ENCODE results near the gene RNF220. TPM values are rescaled to one million over a fixed set of nuclear protein-coding genes. Genes with fewer than 3 reads are reported as not detected.

Gene RNF220
- total and polyA plus RNA-seq, 7 experiments from 2014 or later, result 83.1 to 127 (median 95.9) TPM

DNA sequence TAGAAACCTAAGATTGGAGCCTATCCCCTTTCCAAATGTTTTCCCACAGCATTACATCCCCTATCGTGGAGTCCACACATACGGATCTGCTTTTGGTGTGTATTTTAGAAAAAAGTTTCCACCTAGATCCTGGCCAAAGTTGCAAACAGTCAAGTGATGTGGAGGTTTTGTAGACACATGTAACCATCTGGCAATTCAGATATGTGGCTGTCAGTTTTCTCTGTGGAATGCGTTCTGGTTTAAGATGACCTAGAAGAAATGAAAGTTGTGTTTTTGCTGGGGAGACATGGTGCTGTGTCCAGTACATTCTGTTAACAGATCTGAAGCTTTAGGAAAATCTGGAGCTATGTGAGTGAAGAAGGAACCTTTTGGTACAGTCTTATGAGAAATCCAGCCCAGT, 14.8 kb downstream of the RNF220 start:
- Histone ChIP-seq H3K9me3 (ENCODE audit: control insufficient read depth in 2 of 3, low read length in 3 of 3) (no peaks in the 10 kb centered on the region), H3K4me3 (ENCODE audit: low read length) (no peak overlapping the region), H3K36me3 (ENCODE audit: control insufficient read depth in 2 of 3, insufficient read depth in 3 of 3, low read length in 3 of 3) (no peaks in the 10 kb centered on the region), H3K27ac (ENCODE audit: low read depth, low read length) (no peak overlapping the region), H3K4me1 (ENCODE audit: control insufficient read depth in 2 of 2, insufficient read depth in 2 of 2, low read length in 2 of 2) (peaks cover 0 to 3% of the 10 kb centered on the region in 2 donors), H3K27me3 (ENCODE audit: control insufficient read depth in 2 of 2, insufficient read depth in 2 of 2, low read length in 2 of 2) (peaks cover 3 to 32% of the 10 kb centered on the region in 2 donors)
- no peak for ATAC-seq
- no peak for DNase-seq
- CTCF ChIA-PET, result interaction anchor here (0.6 kb wide), 1 partner anchor 9 kb away, joined by 3 read pairs; no protein-coding TSS in a partner anchor
- Mint-ChIP-seq H3K4me3 (no peak overlapping the region), H3K4me1 (peaks cover 5 to 12% (median 8%) of the 10 kb centered on the region in 7 donors), H3K27ac (no peak overlapping the region), H3K27me3 (peaks cover 36 to 81% (median 53%) of the 10 kb centered on the region in 5 donors), H3K9me3 (no peaks in the 10 kb centered on the region), H3K36me3 (no peaks in the 10 kb centered on the region)
- POLR2A ChIA-PET, result interaction anchor here (0.6 kb wide), 1 partner anchor 1180 kb away, joined by 3 read pairs; no protein-coding TSS in a partner anchor
- intact Hi-C loops (cut with micrococcal nuclease), result no loop called here

DNA sequence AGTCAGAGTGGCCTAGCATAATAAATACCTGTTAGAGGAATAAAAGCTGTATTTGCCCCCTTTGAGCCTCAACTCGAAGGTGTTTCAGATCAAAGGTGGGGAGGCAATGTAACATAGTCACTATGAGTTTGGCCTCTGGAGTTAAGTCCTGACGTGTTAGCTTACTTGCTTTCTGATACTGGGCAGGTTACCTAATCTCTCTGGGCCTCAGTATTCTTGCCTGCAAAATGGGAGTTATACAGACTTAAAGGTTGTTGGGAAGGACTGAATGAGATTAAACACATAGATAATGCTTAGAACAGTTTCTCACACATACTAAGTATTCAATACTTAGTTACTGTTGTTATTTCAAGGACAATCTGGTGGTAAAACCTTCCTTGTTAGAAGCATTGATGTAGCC, 15.5 kb downstream of the RNF220 start:
- H3K27ac Mint-ChIP-seq, result no peak overlapping the region
- H3K27me3 Mint-ChIP-seq, result peaks cover 40 to 85% (median 60%) of the 10 kb centered on the region in 5 donors
- CTCF ChIA-PET, result no interaction called here
- intact Hi-C loops (cut with micrococcal nuclease), result no loop called here
- no peak overlapping the region for H3K4me3 Mint-ChIP-seq
- no peaks in the 10 kb centered on the region for H3K36me3 Mint-ChIP-seq
- Histone ChIP-seq H3K4me3 (ENCODE audit: low read length) (no peak overlapping the region), H3K4me1 (ENCODE audit: control insufficient read depth in 2 of 2, insufficient read depth in 2 of 2, low read length in 2 of 2) (peaks cover 0 to 3% of the 10 kb centered on the region in 2 donors), H3K27me3 (ENCODE audit: control insufficient read depth in 2 of 2, insufficient read depth in 2 of 2, low read length in 2 of 2) (peaks cover 3 to 32% of the 10 kb centered on the region in 2 donors), H3K27ac (ENCODE audit: low read depth, low read length) (no peak overlapping the region), H3K9me3 (ENCODE audit: control insufficient read depth in 2 of 3, low read length in 3 of 3) (no peaks in the 10 kb centered on the region), H3K36me3 (ENCODE audit: control insufficient read depth in 2 of 3, insufficient read depth in 3 of 3, low read length in 3 of 3) (no peaks in the 10 kb centered on the region)
- ATAC-seq (no peak), DNase-seq (no peak)
- no peaks in the 10 kb centered on the region for H3K9me3 Mint-ChIP-seq
- peaks cover 5 to 12% (median 8%) of the 10 kb centered on the region in 7 donors for H3K4me1 Mint-ChIP-seq
- POLR2A ChIA-PET, result interaction anchor here (0.6 kb wide), 1 partner anchor 1181 kb away, joined by 3 read pairs; no protein-coding TSS in a partner anchor

DNA sequence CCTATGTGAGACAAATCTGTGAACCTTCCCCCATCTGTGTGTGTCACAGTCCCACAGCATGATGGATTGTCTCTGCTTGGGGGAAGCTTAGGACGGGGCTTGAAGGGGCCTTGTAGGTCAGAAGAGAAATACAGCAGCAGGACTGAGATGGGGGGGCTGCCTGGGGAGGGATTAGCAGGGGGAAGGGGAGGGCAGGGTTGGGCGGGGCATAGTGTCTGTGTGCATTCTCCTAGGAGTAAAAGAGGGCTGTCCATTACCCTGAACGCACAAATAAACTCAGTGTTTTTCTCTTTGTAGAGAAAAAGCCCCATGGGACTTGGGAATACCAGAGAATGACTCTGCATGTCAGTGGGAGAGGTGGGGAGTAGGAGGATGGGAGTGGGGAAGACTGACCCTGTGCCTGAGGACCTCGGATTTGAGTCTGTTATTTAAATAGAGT, 16.4 kb downstream of the RNF220 start:
- Histone ChIP-seq H3K4me1 (ENCODE audit: control insufficient read depth in 2 of 2, insufficient read depth in 2 of 2, low read length in 2 of 2) (peaks cover 0 to 3% of the 10 kb centered on the region in 2 donors), H3K4me3 (ENCODE audit: low read length) (no peak overlapping the region), H3K27me3 (ENCODE audit: control insufficient read depth in 2 of 2, insufficient read depth in 2 of 2, low read length in 2 of 2) (peaks cover 3 to 30% of the 10 kb centered on the region in 2 donors), H3K36me3 (ENCODE audit: control insufficient read depth in 2 of 3, insufficient read depth in 3 of 3, low read length in 3 of 3) (no peaks in the 10 kb centered on the region), H3K27ac (ENCODE audit: low read depth, low read length) (no peak overlapping the region), H3K9me3 (ENCODE audit: control insufficient read depth in 2 of 3, low read length in 3 of 3) (no peaks in the 10 kb centered on the region)
- Mint-ChIP-seq H3K9me3 (no peaks in the 10 kb centered on the region), H3K27ac (no peak overlapping the region), H3K27me3 (peaks cover 47 to 85% (median 63%) of the 10 kb centered on the region in 5 donors), H3K4me3 (no peak overlapping the region), H3K4me1 (peaks cover 5 to 12% (median 8%) of the 10 kb centered on the region in 7 donors), H3K36me3 (no peaks in the 10 kb centered on the region)
- ChIA-PET POLR2A (no interaction called here), CTCF (no interaction called here)
- ATAC-seq (no peak), DNase-seq (no peak)
- intact Hi-C loops (cut with micrococcal nuclease), result no loop called here

DNA sequence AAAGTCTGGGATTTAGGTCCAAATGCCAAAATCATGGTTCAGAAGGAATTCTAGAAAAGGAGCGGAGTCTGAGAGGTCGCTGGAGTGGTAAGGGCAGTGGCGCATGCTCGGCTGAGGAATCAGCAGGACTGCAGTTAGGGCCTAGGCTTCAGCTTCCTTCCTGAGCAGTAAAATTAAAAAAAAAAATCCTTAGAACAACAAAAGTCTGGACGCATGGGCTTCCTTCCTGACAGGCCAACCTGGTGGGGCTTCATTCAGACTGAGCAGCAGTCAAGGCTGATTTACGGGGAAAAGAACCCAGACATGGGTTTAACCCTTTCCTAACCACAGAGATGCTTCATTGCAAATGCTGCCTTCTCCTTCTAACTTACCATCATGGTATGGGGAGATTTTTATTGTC, 17.1 kb downstream of the RNF220 start:
- H3K4me1 ChIP-seq (ENCODE audit: control insufficient read depth in 2 of 2, insufficient read depth in 2 of 2, low read length in 2 of 2), result peaks cover 0 to 3% of the 10 kb centered on the region in 2 donors
- intact Hi-C loops (cut with micrococcal nuclease), result no loop called here
- no peak overlapping the region for H3K27ac ChIP-seq (ENCODE audit: low read depth, low read length)
- peaks cover 0 to 27% of the 10 kb centered on the region in 2 donors for H3K27me3 ChIP-seq (ENCODE audit: control insufficient read depth in 2 of 2, insufficient read depth in 2 of 2, low read length in 2 of 2)
- ATAC-seq (no peak), DNase-seq (no peak)
- no peaks in the 10 kb centered on the region for H3K9me3 ChIP-seq (ENCODE audit: control insufficient read depth in 2 of 3, low read length in 3 of 3)
- POLR2A ChIA-PET, result no interaction called here
- no peaks in the 10 kb centered on the region for H3K36me3 ChIP-seq (ENCODE audit: control insufficient read depth in 2 of 3, insufficient read depth in 3 of 3, low read length in 3 of 3)
- H3K4me3 ChIP-seq (ENCODE audit: low read length), result no peak overlapping the region
- peaks cover 54 to 85% (median 68%) of the 10 kb centered on the region in 5 donors for H3K27me3 Mint-ChIP-seq
- no peak overlapping the region for H3K27ac Mint-ChIP-seq
- CTCF ChIA-PET, result interaction anchor here (0.5 kb wide), 1 partner anchor 1276 kb away, joined by 6 read pairs; no protein-coding TSS in a partner anchor
- no peaks in the 10 kb centered on the region for H3K9me3 Mint-ChIP-seq
- no peaks in the 10 kb centered on the region for H3K36me3 Mint-ChIP-seq
- peaks cover 5 to 11% (median 8%) of the 10 kb centered on the region in 7 donors for H3K4me1 Mint-ChIP-seq
- H3K4me3 Mint-ChIP-seq, result no peak overlapping the region

DNA sequence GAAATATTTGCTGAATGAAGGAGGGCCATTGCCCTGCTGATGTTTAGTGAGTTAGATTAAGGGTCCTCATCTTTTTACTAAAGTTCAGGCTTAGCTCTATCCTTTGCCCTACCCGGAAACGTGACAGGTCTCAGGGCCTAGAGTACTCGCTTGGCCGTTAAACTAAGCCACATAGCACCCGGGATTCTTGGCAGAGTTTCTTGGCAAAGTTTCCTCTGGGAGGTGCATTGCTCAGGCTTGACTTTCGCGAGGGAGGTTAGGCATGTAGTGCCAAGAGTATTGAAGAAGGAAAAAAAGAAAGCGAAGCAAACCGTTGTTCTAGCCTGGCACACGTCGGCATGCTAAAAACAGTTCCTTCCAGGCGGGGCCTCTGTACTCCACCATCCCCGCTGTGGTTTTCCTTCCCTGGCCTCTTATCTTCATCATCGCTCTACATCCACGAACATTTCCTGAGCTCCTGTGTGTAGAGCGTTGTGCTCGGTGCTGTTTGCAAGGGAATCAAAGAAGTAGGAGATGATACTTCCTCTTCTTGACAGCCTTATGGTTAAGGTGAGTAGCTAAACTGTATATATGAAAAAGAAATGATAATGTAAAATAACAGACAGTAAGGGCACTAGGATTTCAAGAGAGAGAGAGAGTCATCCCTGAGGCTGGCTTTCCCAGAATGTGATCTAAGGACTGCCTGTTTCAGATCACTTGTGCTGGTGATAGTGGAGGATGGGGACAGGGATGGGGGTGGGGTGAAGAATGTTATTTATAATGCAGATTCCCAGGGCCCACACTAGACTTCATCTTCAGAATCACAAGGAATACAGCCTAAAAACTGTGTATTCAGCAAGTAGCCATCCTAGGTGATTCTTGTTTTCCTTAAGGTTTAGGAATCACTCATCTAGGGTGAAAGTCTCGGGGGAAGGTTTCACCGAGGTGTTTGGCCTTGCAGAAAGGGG, 18.8 kb downstream of the RNF220 start:
- H3K36me3 Mint-ChIP-seq, result no peaks in the 10 kb centered on the region
- H3K9me3 Mint-ChIP-seq, result no peaks in the 10 kb centered on the region
- peaks cover 0 to 16% of the 10 kb centered on the region in 2 donors for H3K27me3 ChIP-seq (ENCODE audit: control insufficient read depth in 2 of 2, insufficient read depth in 2 of 2, low read length in 2 of 2)
- H3K4me1 ChIP-seq (ENCODE audit: control insufficient read depth in 2 of 2, insufficient read depth in 2 of 2, low read length in 2 of 2), result no peaks in the 10 kb centered on the region
- H3K27ac ChIP-seq (ENCODE audit: low read depth, low read length), result no peak overlapping the region
- H3K27me3 Mint-ChIP-seq, result peaks cover 53 to 90% (median 85%) of the 10 kb centered on the region in 5 donors
- no peaks in the 10 kb centered on the region for H3K36me3 ChIP-seq (ENCODE audit: control insufficient read depth in 2 of 3, insufficient read depth in 3 of 3, low read length in 3 of 3)
- no peak overlapping the region for H3K27ac Mint-ChIP-seq
- DNase-seq (no peak), ATAC-seq (peak; percentile 62)
- CTCF ChIA-PET, result interaction anchor here (1.0 kb wide), 1 partner anchor 19 kb away, joined by 3 read pairs; no protein-coding TSS in a partner anchor
- intact Hi-C loops (cut with micrococcal nuclease), result no loop called here
- peaks cover 5 to 8% (median 7%) of the 10 kb centered on the region in 7 donors for H3K4me1 Mint-ChIP-seq
- H3K9me3 ChIP-seq (ENCODE audit: control insufficient read depth in 2 of 3, low read length in 3 of 3), result no peaks in the 10 kb centered on the region
- peak overlapping the region in 7 of 10 donors; percentile 2 to 79 (median 60) for H3K4me3 Mint-ChIP-seq
- H3K4me3 ChIP-seq (ENCODE audit: low read length), result no peak overlapping the region
- POLR2A ChIA-PET, result no interaction called here

DNA sequence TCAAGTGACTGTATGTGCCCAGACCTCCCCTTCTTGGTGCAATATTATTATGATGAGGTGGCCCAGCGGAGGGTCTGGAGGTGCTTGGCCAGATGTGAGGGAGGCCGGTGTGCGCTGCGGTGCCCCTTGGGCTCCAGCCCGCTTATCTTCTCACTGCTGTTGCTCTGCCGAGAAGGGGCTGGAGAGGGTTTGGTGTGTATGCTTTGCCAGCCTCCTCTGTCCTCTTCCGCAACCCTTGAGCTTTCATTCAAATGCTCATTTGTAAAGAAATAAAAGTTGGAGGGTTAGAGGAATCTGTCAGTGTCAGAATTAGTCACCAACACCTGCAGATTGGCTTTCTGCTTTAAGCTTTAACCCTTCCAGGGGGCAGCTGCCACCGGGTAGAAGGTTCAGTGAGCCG, 19.7 kb downstream of the RNF220 start:
- ChIA-PET CTCF (no interaction called here), POLR2A (no interaction called here)
- no peak for ATAC-seq

More for the DNA sequence above, 19.7 kb downstream of the RNF220 start:
- Histone ChIP-seq H3K36me3 (ENCODE audit: control insufficient read depth in 2 of 3, insufficient read depth in 3 of 3, low read length in 3 of 3) (no peaks in the 10 kb centered on the region), H3K9me3 (ENCODE audit: control insufficient read depth in 2 of 3, low read length in 3 of 3) (no peaks in the 10 kb centered on the region), H3K27ac (ENCODE audit: low read depth, low read length) (no peak overlapping the region), H3K27me3 (ENCODE audit: control insufficient read depth in 2 of 2, insufficient read depth in 2 of 2, low read length in 2 of 2) (peaks cover 0 to 8% of the 10 kb centered on the region in 2 donors), H3K4me3 (ENCODE audit: low read length) (no peak overlapping the region), H3K4me1 (ENCODE audit: control insufficient read depth in 2 of 2, insufficient read depth in 2 of 2, low read length in 2 of 2) (no peaks in the 10 kb centered on the region)
- peaks cover 0 to 2% (median 0%) of the 10 kb centered on the region in 11 donors for H3K9me3 Mint-ChIP-seq
- peaks cover 53 to 90% (median 77%) of the 10 kb centered on the region in 5 donors for H3K27me3 Mint-ChIP-seq
- peaks cover 5 to 8% (median 7%) of the 10 kb centered on the region in 7 donors for H3K4me1 Mint-ChIP-seq
- DNase-seq, result no peak
- no peak overlapping the region for H3K27ac Mint-ChIP-seq
- intact Hi-C loops (cut with micrococcal nuclease), result no loop called here
- no peak overlapping the region for H3K4me3 Mint-ChIP-seq
- H3K36me3 Mint-ChIP-seq, result no peaks in the 10 kb centered on the region

Data from naive thymus-derived CD4-positive, alpha-beta T cell (primary cell).